Endothelial cell of umbilical vein (primary cell): Measurements from ENCODE around the gene AIF1L. TPM values are rescaled to one million over a fixed set of nuclear protein-coding genes. Genes with fewer than 3 reads are reported as not detected.

Source experiments
- BruUV-seq: library from RNA; stranded (reverse); fragments of 400-500 nt; replicated peaks from 2 replicates; lab custom pipeline; 2021; lab: Mats Ljungman, UMichigan
- CTCF ChIA-PET: fragments of 300-600, 350-600 bp; sonication (Branson Sonifier 250); formaldehyde crosslinking; loops from one replicate; lab custom pipeline; 2021; ENCODE audit warnings: antibody characterized with exemption, inconsistent platforms; lab: Charles Lee
- POLR2A ChIA-PET: fragments of 300-600, 350-600 bp; sonication (Branson Sonifier 250); formaldehyde crosslinking; loops from one replicate; lab custom pipeline; 2021; ENCODE audit warnings: antibody characterized with exemption, inconsistent platforms; lab: Charles Lee
- DNase-seq: peaks from one replicate; pipeline ENCODE4 v3.0.0-alpha.2; 2011; ENCODE audit warnings: low read depth, low spot score
- FAIRE-seq: peaks from 2 replicates; lab custom pipeline; 2011; peaks lifted over from hg19 to GRCh38; lab: Jason Lieb, UNC
- H2AFZ ChIP-seq: 2 replicates; pipeline ENCODE4 v1.6.0; 2012; ENCODE audit warnings: low read depth, low read length, control low read depth, inconsistent platforms
- H3K27ac ChIP-seq: 2 replicates; pipeline ENCODE4 v1.5.1; 2011; ENCODE audit warnings: low read depth, mild to moderate bottlenecking, control low read depth, low read length, moderate library complexity; ENCODE audit not compliant: insufficient read depth
- H3K27me3 ChIP-seq, 2 experiments: 2 replicates each; pipeline versions ENCODE4 v1.6.0 to v1.6.1; 2011; ENCODE audit warnings: low read length in 2 of 2, mixed read lengths in 1 of 2; ENCODE audit not compliant: control insufficient read depth in 2 of 2, insufficient read depth in 2 of 2
- H3K36me3 ChIP-seq, 2 experiments: 2 replicates in 1 of 2; 3 replicates in 1 of 2; pipeline ENCODE4 v1.5.1; 2011; ENCODE audit warnings: low read length in 2 of 2, mild to moderate bottlenecking in 1 of 2, moderate library complexity in 1 of 2; ENCODE audit not compliant: control insufficient read depth in 2 of 2, insufficient read depth in 2 of 2; ENCODE audit errors: extremely low read depth in 1 of 2
- H3K4me1 ChIP-seq: 3 replicates; pipeline ENCODE4 v1.5.1; 2011; ENCODE audit warnings: mild to moderate bottlenecking, low read length; ENCODE audit not compliant: control insufficient read depth, insufficient read depth; ENCODE audit errors: extremely low read depth
- H3K4me2 ChIP-seq: 2 replicates; pipeline ENCODE4 v1.6.1; 2011; ENCODE audit warnings: low read length, control low read depth, mixed read lengths; ENCODE audit not compliant: insufficient read depth
- H3K4me3 ChIP-seq, 3 experiments: fragments of 200-600 bp in 1 of 3; sonication (generic), shearing (Covaris generic) in 1 of 3; replicated peaks in 1 of 3; 2 replicates each; pipeline ENCODE4 v1.5.1; 2011 to 2016; ENCODE audit warnings: control low read depth in 3 of 3, low read length in 3 of 3, mild to moderate bottlenecking in 2 of 3, inconsistent platforms in 1 of 3, low read depth in 1 of 3, moderate library complexity in 1 of 3; ENCODE audit not compliant: insufficient read depth in 1 of 3
- H3K79me2 ChIP-seq: 2 replicates; pipeline ENCODE4 v1.6.0; 2012; ENCODE audit warnings: low read length, inconsistent platforms; ENCODE audit not compliant: control insufficient read depth, insufficient read depth
- H3K9ac ChIP-seq: replicated peaks from 2 replicates; pipeline ENCODE3; 2011; ENCODE audit warnings: low read length, control low read depth; ENCODE audit not compliant: insufficient read depth; ENCODE audit errors: extremely low read depth
- H3K9me1 ChIP-seq: replicated peaks from 3 replicates; pipeline ENCODE4 v1.6.0; 2011; ENCODE audit warnings: mild to moderate bottlenecking, low read length; ENCODE audit not compliant: control insufficient read depth, insufficient read depth; ENCODE audit errors: extremely low read depth
- H3K9me3 ChIP-seq: replicated peaks from 2 replicates; pipeline ENCODE4 v1.5.1; 2012; ENCODE audit warnings: low read length, inconsistent platforms; ENCODE audit not compliant: control insufficient read depth, insufficient read depth
- H4K20me1 ChIP-seq: replicated peaks from 2 replicates; pipeline ENCODE3; 2011; ENCODE audit warnings: mild to moderate bottlenecking, low read length; ENCODE audit not compliant: control insufficient read depth, insufficient read depth; ENCODE audit errors: extremely low read depth
- CTCF ChIP-seq, 2 donors: IDR thresholded peaks; 1 replicate in 1 of 2; 2 replicates in 1 of 2; pipeline ENCODE4 v1.5.1; 2011; ENCODE audit warnings: low read length in 2 of 2, mild to moderate bottlenecking in 2 of 2, moderate library complexity in 2 of 2, control low read depth in 1 of 2, inconsistent platforms in 1 of 2, low read depth in 1 of 2; ENCODE audit not compliant: insufficient read depth in 1 of 2; ENCODE audit errors: extremely low read depth in 1 of 2
- EZH2 ChIP-seq: IDR thresholded peaks from 2 replicates; pipeline ENCODE4 v1.6.1; 2012; ENCODE audit warnings: borderline replicate concordance, low read depth, mild to moderate bottlenecking, moderate library complexity, low read length, inconsistent platforms; ENCODE audit not compliant: severe bottlenecking
- FOS ChIP-seq: IDR thresholded peaks from 2 replicates; pipeline ENCODE4 v1.6.1; 2011; ENCODE audit warnings: mild to moderate bottlenecking, low read length, moderate library complexity, borderline replicate concordance; ENCODE audit not compliant: insufficient read depth
- GATA2 ChIP-seq: IDR thresholded peaks from 2 replicates; pipeline ENCODE4 v1.7.0; 2011; ENCODE audit warnings: low read depth, mild to moderate bottlenecking, moderate library complexity, mixed read lengths, low read length; ENCODE audit not compliant: insufficient read length, insufficient read depth
- JUN ChIP-seq: IDR thresholded peaks from 2 replicates; pipeline ENCODE4 v1.6.1; 2011; ENCODE audit warnings: borderline replicate concordance, low read depth; ENCODE audit not compliant: insufficient read length, insufficient read depth
- MAX ChIP-seq: IDR thresholded peaks from 2 replicates; pipeline ENCODE4 v1.6.1; 2011; ENCODE audit not compliant: insufficient read depth, insufficient read length
- MYC ChIP-seq: IDR thresholded peaks from one replicate; pipeline ENCODE4 v1.6.1; 2011; ENCODE audit warnings: mild to moderate bottlenecking, low read depth, low read length
- POLR2A ChIP-seq: IDR thresholded peaks from 2 replicates; pipeline ENCODE4 v1.6.1; 2012; ENCODE audit warnings: low read depth, mild to moderate bottlenecking, control low read depth, low read length
- POLR2AphosphoS5 ChIP-seq: IDR thresholded peaks from 2 replicates; pipeline ENCODE4 v1.6.1; 2012; ENCODE audit warnings: low read depth, mild to moderate bottlenecking, control low read depth, low read length, moderate library complexity; ENCODE audit not compliant: insufficient read depth
- dilution Hi-C: fragments of 300-500 bp; cut with MboI; formaldehyde crosslinking; loops from one replicate; pipeline ENCODE4 v1.15.0; 2019; ENCODE audit warnings: low sequenced_read_pairs; ENCODE audit not compliant: extremely low pct_ligation_motif_present
- intact Hi-C: fragments of 100-400 bp; cut with micrococcal nuclease; formaldehyde crosslinking; loops from one replicate; pipeline ENCODE4 v1.10.0; 2022
- polyA plus RNA-seq, 4 experiments: library from polyadenylated mRNA; depleted of rRNA in 3 of 4; stranded (reverse) in 3 of 4; unstranded in 1 of 4; fragments of >200 nt; gene quantifications; 2 replicates each; pipeline versions ENCODE4 v1.2.1 to v1.2.3, GENCODE V29; 2011 to 2012; ENCODE audit warnings: missing spikeins in 1 of 4
- total RNA-seq: library from RNA; stranded (reverse); gene quantifications from 2 replicates; pipeline ENCODE4 v1.2.3, GENCODE V29; 2021

The AIF1L gene
- total and polyA plus RNA-seq, 2 donors (not counting 3 experiments of a cell fraction or from before 2014, with no cell fraction given), result 17.8 to 39.7 TPM

- TF ChIP-seq MAX (no peak), GATA2 (no peak), MYC (no peak), EZH2 (no peak), JUN (no peak), POLR2AphosphoS5 (no peak), CTCF (IDR thresholded peaks at IDR 0.05; ENCODE audit: extremely low read depth in 1 of 2, insufficient read depth in 1 of 2, low read depth in 1 of 2, low read length in 2 of 2) (no peak), FOS (no peak), POLR2A (no peak)
- H3K36me3 ChIP-seq, result no peaks in the 10 kb centered on the region
- no peak overlapping the region for H2AFZ ChIP-seq
- H3K79me2 ChIP-seq, result no peaks in the 10 kb centered on the region
- intact Hi-C loops (no loop called here), dilution Hi-C loops (no loop called here)
- H4K20me1 ChIP-seq, result no peaks in the 10 kb centered on the region
- no peaks in the 10 kb centered on the region for H3K9me3 ChIP-seq
- BruUV-seq, result no TSS peak
- ChIA-PET CTCF (no interaction called here), POLR2A (no interaction called here)
- H3K4me2 ChIP-seq, result no peak overlapping the region
- H3K4me3 ChIP-seq, result no peak overlapping the region
- DNase-seq, result no peak
- no peak overlapping the region for H3K27ac ChIP-seq
- no peak overlapping the region for H3K9ac ChIP-seq
- peaks cover 2% of the 10 kb centered on the region for H3K4me1 ChIP-seq
- H3K27me3 ChIP-seq, result no peaks in the 10 kb centered on the region
- H3K9me1 ChIP-seq, result no peaks in the 10 kb centered on the region
- no peak for FAIRE-seq
These were observed 7.2 kb downstream of the AIF1L start for GRCh38 chr9:131103535-131103934.
